Skeletal muscle tissue (tissue), 4 donors: ENCODE data around the gene TP53. TPM values are rescaled to one million over a fixed set of nuclear protein-coding genes. Genes with fewer than 3 reads are reported as not detected.

Experiments used
- H3K27ac ChIP-seq: one replicate; pipeline ENCODE4 v1.7.0; 2013; ENCODE audit warnings: mild to moderate bottlenecking, low read depth, low read length, inconsistent platforms
- H3K27me3 ChIP-seq, 3 donors: one replicate each; pipeline ENCODE4 v1.7.0; 2013; ENCODE audit warnings: low read length in 3 of 3; ENCODE audit not compliant: control insufficient read depth in 3 of 3, insufficient read depth in 3 of 3
- H3K36me3 ChIP-seq, 3 donors: one replicate each; pipeline ENCODE4 v1.7.0; 2013; ENCODE audit warnings: low read length in 3 of 3; ENCODE audit not compliant: control insufficient read depth in 3 of 3, insufficient read depth in 3 of 3
- H3K4me1 ChIP-seq, 3 donors: one replicate each; pipeline ENCODE4 v1.7.0; 2013; ENCODE audit warnings: low read length in 3 of 3, mild to moderate bottlenecking in 3 of 3; ENCODE audit not compliant: control insufficient read depth in 3 of 3, insufficient read depth in 3 of 3
- H3K4me3 ChIP-seq, 3 donors: one replicate each; pipeline ENCODE4 v1.7.0; 2013; ENCODE audit warnings: low read length in 3 of 3
- H3K9ac ChIP-seq, 3 donors: one replicate each; pipeline ENCODE4 v1.7.0; 2013; ENCODE audit warnings: low read length in 3 of 3, mild to moderate bottlenecking in 3 of 3, moderate library complexity in 2 of 3, low read depth in 1 of 3
- H3K9me3 ChIP-seq, 3 donors: one replicate each; pipeline ENCODE4 v1.7.0; 2013; ENCODE audit warnings: low read length in 3 of 3; ENCODE audit not compliant: control insufficient read depth in 3 of 3
- total RNA-seq: library from RNA; depleted of rRNA; stranded (reverse); fragments of >200 nt; gene quantifications from one replicate; pipeline ENCODE4 v1.2.3, GENCODE V29; 2014
- donor health status: Osteomylitis.

TP53 gene
- total RNA-seq, 1 donor from 2014 or later = 13.6 TPM

DNA sequence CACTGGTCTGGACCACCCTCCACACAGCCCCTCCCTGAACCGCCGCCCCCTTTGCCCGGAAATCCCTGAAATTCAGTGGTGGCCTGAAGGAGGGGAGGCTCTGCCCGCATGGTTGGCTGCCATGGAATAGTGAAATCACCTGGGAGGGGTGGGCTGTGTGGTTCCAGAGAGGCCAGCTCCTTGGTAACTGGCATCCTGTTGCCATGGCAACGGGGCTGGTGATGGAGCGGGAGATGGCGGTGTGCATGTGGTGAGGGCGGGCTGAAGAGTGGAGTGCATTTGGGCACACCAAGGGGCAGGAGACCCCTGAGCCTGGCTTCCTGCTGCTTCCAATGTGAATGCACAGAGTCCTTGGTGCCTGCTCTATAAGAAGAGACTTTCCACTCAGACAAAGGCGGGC is 20.2 kb upstream of the TP53 start:
- Histone ChIP-seq H3K4me3 (no peak overlapping the region), H3K9me3 (no peaks in the 10 kb centered on the region), H3K4me1 (peaks cover 0 to 4% (median 0%) of the 10 kb centered on the region in 3 donors), H3K27me3 (peaks cover 74 to 78% (median 76%) of the 10 kb centered on the region in 3 donors), H3K9ac (no peak overlapping the region), H3K27ac (no peak overlapping the region), H3K36me3 (peaks cover 1 to 8% (median 4%) of the 10 kb centered on the region in 3 donors)

DNA sequence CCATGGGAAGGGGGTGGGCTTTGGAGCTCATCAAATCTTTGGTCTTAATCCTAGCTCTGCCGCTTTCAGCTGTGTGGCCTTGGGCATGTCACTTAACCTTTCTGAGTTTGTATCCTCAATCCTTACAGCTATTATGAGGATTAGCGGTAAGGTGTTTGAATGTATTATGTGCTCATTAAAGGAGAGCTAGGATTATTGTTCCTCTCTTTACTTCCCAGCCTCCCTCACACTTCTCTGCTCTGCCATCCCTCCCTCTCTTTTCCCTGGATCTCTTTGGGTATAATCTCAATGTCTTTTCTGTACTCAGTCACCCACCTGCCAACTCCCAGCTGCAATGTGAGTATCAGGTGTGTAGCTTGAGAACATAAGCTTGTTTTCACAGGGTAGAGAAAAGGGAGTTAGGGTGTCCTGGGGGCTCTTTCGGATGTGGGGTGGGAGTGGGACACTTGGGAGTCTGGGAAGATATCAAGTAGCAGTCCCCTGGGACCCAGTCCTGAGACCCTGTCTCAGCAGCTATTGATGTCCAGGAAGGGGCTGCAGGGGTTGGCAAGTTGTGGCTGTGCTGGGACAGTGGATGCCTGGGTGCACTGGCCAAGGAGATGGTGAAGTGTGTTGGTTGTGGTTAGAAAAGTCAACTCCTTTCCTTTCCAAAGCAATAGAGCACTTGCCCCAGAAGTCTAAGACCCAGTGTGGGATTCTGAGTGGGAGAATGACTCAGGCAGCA is 19.5 kb upstream of the TP53 start:
- Histone ChIP-seq H3K4me3 (no peak overlapping the region), H3K4me1 (peaks cover 0 to 4% (median 0%) of the 10 kb centered on the region in 3 donors), H3K9ac (no peak overlapping the region), H3K36me3 (peaks cover 5 to 13% (median 6%) of the 10 kb centered on the region in 3 donors), H3K27ac (no peak overlapping the region), H3K9me3 (no peaks in the 10 kb centered on the region), H3K27me3 (peaks cover 67 to 77% (median 71%) of the 10 kb centered on the region in 3 donors)

DNA sequence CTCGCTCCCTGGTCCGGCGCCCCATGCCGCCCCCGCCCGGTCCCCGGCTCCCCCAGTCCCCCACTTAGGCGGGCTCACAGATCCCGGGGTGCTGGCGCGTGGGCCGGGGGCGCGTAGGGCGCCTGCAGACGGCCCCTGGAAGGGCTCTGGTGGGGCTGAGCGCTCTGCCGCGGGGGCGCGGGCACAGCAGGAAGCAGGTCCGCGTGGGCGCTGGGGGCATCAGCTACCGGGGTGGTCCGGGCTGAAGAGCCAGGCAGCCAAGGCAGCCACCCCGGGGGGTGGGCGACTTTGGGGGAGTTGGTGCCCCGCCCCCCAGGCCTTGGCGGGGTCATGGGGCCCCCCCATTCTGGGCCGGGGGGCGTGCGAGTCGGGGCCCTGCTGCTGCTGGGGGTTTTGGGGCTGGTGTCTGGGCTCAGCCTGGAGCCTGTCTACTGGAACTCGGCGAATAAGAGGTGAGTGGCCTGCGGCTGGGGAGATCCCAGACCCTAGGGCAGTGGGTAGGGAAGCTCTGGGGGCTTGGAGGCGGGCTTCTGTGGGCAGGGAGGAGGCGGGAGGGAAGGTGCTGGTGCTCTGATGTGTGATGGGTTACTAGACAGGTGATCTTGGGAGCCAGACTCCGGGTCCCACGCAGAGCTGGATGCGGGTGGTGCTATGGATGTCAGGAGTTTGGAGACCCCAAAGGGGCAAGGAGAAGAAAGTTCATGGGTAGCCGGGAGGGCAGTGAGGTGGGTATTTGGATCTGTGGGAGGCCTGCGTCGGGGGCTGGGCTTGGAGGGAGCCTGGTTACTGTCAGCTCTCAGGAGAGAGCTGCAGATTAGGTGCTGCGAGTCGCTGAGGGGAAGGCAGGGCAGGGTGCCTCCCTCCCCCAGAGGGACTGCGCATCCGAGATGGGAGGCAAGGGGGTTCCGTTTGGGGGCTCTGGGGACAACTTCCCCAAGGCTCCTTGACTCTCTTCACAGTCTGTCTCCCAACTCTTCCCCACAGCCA is 18.3 kb upstream of the TP53 start:
- H3K27me3 ChIP-seq = peaks cover 55 to 65% (median 61%) of the 10 kb centered on the region in 3 donors
- H3K36me3 ChIP-seq = peaks cover 11 to 19% (median 13%) of the 10 kb centered on the region in 3 donors
- no peak overlapping the region for H3K4me3 ChIP-seq
- H3K9ac ChIP-seq = no peak overlapping the region
- no peaks in the 10 kb centered on the region for H3K9me3 ChIP-seq
- no peak overlapping the region for H3K27ac ChIP-seq
- peaks cover 0 to 4% (median 0%) of the 10 kb centered on the region in 3 donors for H3K4me1 ChIP-seq

DNA sequence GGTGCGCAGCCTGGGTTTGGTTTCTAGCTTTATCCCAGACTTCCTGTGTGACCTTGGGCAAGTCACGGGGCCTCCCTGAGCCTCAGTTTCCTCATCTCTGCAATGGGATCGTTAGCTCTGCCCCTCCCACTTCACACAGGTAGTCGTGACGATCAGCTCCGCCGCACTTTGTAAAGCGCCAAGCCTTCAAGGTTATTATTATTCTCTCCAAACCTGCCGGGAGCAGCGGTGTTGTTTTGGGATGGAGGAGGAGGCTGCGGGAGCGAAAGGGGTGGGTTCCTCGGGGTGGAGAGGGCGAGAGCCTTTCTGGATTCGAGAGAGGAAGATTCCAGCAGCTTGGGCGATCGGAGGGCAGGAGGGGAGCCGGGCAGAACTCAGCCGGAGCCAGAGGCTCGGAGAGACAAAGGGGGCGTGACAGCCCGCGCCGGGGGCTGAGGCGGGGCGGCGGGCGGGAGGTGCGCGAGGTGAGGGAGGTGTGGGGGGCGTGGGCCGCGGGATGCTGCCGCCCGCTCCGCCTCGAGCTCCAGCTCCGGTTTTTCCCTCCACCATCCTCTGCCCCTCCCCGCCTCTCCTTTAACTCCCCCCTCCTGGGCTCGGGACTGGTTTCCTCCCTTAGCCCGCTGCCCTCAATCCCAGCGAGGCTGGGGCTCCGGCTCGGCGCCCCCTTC is 17.4 kb upstream of the TP53 start, which contains the start of gene EFNB3:
TSS of gene EFNB3 (plus strand) at position 602 of the 668 bp plus-strand sequence. CDS start 397 bp downstream, outside the sequence.
- Histone ChIP-seq H3K9ac (no peak within 1 kb of the TSS), H3K36me3 (peaks cover 11 to 19% (median 14%) of the 10 kb centered on the region in 3 donors), H3K27me3 (peaks cover 53 to 57% (median 55%) of the 10 kb centered on the region in 3 donors), H3K4me3 (no peak within 1 kb of the TSS), H3K4me1 (peaks cover 0 to 4% (median 0%) of the 10 kb centered on the region in 3 donors), H3K9me3 (no peaks in the 10 kb centered on the region), H3K27ac (no peak within 1 kb of the TSS)

DNA sequence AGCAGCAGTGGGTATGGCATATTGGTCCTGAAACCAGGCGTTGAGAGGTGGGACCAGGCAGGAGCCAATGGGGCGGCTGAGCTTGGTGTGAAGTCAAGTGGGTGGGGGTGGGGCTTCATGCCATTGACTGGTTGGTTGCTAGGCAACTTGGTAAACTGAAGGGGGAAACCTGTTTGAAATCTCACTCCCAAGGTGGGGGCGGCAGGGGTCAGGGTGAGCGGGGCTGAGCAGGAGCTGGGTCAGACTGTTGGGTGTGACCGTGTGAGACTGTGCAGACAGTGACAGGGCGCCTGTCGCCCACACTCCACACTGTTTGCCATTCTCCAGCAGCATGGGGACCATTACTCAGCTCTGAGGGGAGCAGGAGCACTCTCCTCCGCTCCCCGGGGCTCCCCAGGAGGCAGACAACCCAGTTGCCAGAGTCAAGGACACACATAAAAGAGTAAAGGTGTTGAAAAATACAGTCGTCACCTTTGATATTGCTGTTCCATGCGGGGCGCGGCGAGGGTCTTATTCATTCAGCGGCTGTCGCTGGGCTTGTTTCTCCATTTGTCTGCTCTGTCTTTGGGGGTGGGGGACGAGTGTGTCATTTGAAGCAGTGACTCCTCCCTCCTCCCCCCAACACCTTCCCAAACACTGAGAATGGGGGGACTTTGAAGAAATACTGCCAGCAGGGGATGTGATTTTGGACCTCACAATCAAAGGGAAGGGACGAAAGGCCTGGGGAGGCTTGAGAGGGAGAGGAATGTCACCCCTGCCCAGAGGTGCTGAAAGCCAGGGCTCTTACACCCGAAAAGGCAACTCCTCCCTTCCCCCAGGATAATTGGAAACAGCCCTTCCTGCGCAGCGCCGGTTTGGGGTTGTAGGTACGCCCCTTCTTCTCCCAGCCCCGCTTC is 16.5 kb upstream of the TP53 start:
- Histone ChIP-seq H3K36me3 (peaks cover 11 to 19% (median 14%) of the 10 kb centered on the region in 3 donors), H3K27ac (no peak overlapping the region), H3K4me3 (no peak overlapping the region), H3K9ac (no peak overlapping the region), H3K4me1 (peaks cover 0 to 4% (median 0%) of the 10 kb centered on the region in 3 donors), H3K27me3 (peaks cover 53 to 57% (median 55%) of the 10 kb centered on the region in 3 donors), H3K9me3 (no peaks in the 10 kb centered on the region)

DNA sequence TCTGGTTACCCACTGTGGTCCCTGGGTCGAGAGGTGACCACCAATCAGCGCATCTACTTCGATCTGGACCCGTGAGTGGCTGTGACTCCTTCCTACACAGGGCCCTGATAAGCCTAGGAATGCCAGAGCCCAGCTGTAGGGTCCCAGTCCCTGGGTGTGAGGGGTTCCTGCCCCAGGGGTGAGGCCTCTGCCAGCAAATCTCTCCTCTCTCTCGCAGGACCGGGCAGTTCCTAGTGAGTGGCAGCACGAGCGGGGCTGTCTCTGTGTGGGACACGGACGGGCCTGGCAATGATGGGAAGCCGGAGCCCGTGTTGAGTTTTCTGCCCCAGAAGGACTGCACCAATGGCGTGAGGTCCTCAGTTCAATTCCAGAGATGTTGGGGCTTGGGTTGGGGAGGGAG is 15.5 kb upstream of the TP53 start:
- Histone ChIP-seq H3K36me3 (peaks cover 11 to 19% (median 14%) of the 10 kb centered on the region in 3 donors), H3K4me3 (no peak overlapping the region), H3K4me1 (peaks cover 0 to 4% (median 0%) of the 10 kb centered on the region in 3 donors), H3K9ac (no peak overlapping the region), H3K27me3 (peaks cover 46 to 51% (median 49%) of the 10 kb centered on the region in 3 donors), H3K27ac (no peak overlapping the region), H3K9me3 (no peaks in the 10 kb centered on the region)

DNA sequence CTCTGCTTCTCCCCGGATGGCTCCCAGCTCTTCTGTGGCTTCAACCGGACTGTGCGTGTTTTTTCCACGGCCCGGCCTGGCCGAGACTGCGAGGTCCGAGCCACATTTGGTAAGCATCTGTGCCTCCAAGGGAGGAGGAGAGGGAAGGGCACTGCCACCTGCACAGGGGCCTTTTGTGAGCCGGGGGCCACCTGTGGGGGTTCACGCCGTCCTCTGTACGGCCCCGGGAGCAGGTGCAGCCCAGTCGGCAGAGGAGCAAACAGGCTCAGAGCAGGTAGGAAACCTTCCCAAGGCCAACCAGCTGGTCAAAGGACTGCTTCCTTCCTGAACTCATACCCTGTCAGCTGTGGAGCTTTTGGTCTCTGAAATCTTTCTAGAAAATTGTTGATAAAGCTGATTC is 14.4 kb upstream of the TP53 start:
- H3K4me1 ChIP-seq = peaks cover 0 to 4% (median 0%) of the 10 kb centered on the region in 3 donors
- H3K36me3 ChIP-seq = peaks cover 11 to 19% (median 14%) of the 10 kb centered on the region in 3 donors
- no peak overlapping the region for H3K4me3 ChIP-seq
- H3K27ac ChIP-seq = no peak overlapping the region
- no peak overlapping the region for H3K9ac ChIP-seq
- no peaks in the 10 kb centered on the region for H3K9me3 ChIP-seq
- peaks cover 36 to 42% (median 38%) of the 10 kb centered on the region in 3 donors for H3K27me3 ChIP-seq

DNA sequence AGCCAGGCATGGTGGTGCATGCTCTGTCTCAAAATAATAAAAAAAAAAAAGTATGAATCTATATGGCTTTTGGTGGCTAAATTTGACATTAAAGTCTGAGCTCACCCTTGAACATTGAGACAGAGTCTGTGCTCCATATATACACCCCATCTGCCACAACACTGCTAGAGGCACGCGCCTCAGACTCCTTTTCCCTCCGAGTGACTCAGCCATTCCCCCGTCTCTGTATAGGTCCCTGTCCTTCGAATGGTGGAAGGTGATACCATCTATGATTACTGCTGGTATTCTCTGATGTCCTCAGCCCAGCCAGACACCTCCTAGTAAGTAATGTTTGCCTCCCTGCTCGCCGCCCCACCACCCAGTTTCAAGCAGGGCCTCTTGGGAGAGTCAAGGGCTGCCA is 13.2 kb upstream of the TP53 start:
- Histone ChIP-seq H3K36me3 (peaks cover 15 to 19% (median 17%) of the 10 kb centered on the region in 3 donors), H3K27ac (no peak overlapping the region), H3K9ac (no peak overlapping the region), H3K4me3 (no peak overlapping the region), H3K27me3 (peaks cover 24 to 30% (median 26%) of the 10 kb centered on the region in 3 donors), H3K9me3 (no peaks in the 10 kb centered on the region), H3K4me1 (peaks cover 0 to 4% (median 0%) of the 10 kb centered on the region in 3 donors)
